ENCODE data around the gene MLX. TPM values are rescaled to one million over a fixed set of nuclear protein-coding genes. Genes with fewer than 3 reads are reported as not detected.
A peak's percentile ranks its signal among the peaks of the same experiment; 100 is the strongest.

The MLX gene
- 47.1 and 52.9 TPM in 2 replicates for total RNA-seq (2014; rRNA removed; shearing (Covaris generic))

DNA sequence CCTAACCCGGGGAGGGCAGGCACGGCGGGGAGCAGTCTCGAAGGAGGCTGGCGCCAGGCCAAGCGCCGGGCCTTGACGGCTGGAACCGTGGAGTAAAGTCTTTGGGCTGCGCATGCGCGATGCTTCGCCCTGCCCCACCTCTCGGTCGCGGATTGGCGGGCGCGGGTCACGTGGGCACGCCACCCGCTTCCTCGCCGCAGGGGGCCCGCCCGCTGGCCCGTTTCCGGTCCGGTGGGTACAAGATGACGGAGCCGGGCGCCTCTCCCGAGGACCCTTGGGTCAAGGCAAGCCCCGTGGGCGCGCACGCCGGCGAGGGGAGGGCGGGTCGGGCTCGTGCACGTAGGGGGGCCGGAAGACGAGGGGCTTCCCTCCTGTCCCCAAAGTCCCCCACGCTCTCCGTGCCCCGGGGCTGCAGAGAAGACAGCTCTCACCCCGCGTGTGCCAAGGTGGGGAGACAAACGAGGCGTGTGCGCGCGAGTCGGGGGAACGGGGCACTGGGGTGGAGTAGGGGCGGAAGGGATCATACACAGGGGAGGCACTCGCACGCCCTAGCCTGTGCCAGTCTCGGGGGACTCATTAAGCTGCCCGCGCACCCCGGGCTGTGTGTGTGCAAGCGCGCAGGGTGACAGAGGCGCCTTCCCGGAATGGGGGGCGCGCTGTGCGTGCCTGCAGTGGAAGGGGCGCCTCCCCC is at the start of gene MLX:
TSS of gene MLX (plus strand) at position 218 of the 691 bp plus-strand sequence. CDS start at position 243, 25 bp downstream.
- peak; percentile 92 for DNase-seq (ENCODE audit: low spot score)

GRCh38 chr17:42517516-42517915 is 49.4 kb upstream of the MLX start:
- peak; percentile 97 for DNase-seq (ENCODE audit: low spot score)

GRCh38 chr17:42518046-42518754 is 48.7 kb upstream of the MLX start:
- DNase-seq (ENCODE audit: low spot score), result peak; percentile 99

GRCh38 chr17:42518755-42519545 is 48.0 kb upstream of the MLX start:
- DNase-seq (ENCODE audit: low spot score), result peak; percentile 99

DNA sequence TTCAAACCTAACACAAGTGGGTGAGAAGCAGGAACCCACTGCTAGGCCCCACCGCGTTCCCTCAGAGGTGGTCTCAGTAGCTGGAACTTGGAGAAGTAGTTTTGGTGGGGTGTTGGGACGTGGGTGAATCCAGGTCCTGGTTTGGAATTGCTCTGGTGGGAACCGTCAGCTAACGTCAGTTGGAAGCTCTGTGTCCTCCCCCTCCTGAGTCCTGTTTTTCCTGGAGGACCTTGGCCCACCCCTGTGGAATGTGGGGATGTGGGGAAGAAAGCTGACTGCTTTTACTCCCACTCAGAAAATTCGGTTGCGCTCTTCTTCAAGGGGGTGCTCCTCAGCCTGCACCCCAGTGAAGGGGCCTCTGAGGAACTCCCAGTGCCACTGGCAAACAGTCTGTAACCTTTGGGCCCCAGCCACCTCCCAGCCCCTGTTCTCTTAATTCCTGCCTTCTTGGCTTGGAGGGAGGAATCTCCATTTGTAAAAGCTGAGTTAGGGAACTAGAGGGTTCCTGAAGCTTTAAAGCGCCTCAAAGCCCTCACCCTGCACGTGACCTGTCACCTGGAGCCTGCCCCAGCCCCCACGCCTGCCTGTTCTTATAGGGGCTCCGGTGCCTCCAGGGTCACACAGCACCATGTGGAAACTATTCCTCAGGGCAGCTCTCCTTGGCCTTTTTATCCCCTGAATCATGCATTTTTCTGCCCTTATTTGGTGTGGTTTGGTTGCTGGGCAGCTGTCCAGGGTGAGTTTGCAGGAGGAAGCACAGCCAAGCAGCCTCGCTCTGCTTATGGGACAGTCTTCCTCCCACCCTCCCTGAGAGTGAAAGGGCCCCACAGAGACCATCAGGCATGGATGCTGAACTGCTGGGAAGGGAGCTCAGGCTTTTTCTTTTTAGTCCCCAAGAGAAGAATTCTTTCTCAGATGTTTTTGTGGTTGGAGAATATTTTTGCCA is 47.1 kb upstream of the MLX start:
- DNase-seq (ENCODE audit: low spot score), result peak; percentile 99

DNA sequence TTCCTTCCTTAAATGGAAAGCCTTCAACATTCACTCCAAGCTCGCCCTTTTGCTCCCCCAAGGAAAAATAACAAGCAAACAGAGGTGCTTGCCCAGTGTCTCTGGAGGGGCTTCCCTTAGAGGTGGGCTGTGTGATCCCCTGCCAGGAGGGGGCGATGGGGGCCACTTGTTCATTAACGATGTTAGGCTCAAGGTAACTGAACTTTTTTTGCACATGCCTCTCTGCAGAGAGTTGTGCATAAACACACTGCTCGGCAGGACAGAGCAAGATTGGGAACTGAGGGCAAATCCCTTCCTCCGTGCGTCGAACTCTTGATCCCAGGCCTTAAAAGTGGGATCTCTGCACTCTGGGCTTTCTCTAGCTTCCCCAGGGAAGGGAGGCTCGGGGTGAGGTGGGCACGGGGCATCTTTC is 46.4 kb upstream of the MLX start:
- DNase-seq (ENCODE audit: low spot score), result no peak

GRCh38 chr17:42521036-42521435 is 45.9 kb upstream of the MLX start:
- peak; percentile 86 for DNase-seq (ENCODE audit: low spot score)

GRCh38 chr17:42521666-42522262 is 45.1 kb upstream of the MLX start:
- DNase-seq (ENCODE audit: low spot score), result no peak

GRCh38 chr17:42522263-42522790 is 44.6 kb upstream of the MLX start:
- DNase-seq (ENCODE audit: low spot score), result no peak

GRCh38 chr17:42522798-42523278 is 44.1 kb upstream of the MLX start:
- DNase-seq (ENCODE audit: low spot score), result no peak

GRCh38 chr17:42525221-42525620 is 41.7 kb upstream of the MLX start:
- DNase-seq (ENCODE audit: low spot score), result no peak

- DNase-seq (ENCODE audit: low spot score), result peak; percentile 88
Observed at GRCh38 chr17:42526031-42526444, 40.9 kb upstream of the MLX start.

DNA sequence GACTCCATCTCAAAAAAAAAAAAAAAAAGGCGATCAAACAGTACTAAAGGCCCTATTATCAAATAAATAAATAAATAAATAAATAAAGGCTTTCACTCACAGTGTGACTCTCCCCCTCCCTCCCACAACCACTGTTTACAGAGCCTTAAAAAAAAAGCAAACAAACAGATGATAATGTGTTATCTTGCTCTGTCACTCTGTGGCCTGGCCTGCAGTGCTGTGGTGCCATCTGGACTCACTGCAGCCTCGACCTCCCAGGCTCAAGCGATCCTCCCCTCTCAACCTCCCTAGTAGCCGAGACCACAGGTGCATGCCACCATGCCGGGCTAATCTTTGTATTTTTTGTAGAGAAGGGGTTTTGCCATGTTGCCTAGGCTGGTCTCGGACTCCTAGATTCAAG is 39.0 kb upstream of the MLX start:
- no peak for DNase-seq (ENCODE audit: low spot score)

GRCh38 chr17:42529061-42529460 is 37.8 kb upstream of the MLX start:
- DNase-seq (ENCODE audit: low spot score), result no peak

DNA sequence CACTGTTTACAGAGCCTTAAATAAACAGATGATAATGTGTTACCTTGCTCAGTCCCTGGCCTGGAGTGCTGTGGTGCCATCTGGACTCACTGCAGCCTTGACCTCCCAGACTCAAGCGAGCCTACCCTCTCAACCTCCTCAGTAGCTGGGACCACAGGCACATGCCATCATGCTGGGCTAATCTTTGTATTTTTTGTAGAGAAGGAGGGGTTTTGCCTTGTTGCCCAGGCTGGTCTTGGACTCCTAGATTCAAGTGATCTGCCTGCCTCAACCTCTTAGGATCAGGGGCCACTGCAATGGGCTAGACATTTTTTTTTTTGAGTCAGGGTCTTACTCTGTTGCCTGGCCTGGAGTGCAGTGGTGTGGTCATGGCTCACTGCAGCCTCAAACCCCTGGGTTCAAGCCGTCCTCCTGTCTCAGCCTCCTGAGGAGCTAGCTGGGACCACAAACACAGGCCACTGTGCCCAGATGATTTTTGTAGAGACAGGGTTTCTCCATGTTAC is 35.9 kb upstream of the MLX start:
- no peak for DNase-seq (ENCODE audit: low spot score)

DNA sequence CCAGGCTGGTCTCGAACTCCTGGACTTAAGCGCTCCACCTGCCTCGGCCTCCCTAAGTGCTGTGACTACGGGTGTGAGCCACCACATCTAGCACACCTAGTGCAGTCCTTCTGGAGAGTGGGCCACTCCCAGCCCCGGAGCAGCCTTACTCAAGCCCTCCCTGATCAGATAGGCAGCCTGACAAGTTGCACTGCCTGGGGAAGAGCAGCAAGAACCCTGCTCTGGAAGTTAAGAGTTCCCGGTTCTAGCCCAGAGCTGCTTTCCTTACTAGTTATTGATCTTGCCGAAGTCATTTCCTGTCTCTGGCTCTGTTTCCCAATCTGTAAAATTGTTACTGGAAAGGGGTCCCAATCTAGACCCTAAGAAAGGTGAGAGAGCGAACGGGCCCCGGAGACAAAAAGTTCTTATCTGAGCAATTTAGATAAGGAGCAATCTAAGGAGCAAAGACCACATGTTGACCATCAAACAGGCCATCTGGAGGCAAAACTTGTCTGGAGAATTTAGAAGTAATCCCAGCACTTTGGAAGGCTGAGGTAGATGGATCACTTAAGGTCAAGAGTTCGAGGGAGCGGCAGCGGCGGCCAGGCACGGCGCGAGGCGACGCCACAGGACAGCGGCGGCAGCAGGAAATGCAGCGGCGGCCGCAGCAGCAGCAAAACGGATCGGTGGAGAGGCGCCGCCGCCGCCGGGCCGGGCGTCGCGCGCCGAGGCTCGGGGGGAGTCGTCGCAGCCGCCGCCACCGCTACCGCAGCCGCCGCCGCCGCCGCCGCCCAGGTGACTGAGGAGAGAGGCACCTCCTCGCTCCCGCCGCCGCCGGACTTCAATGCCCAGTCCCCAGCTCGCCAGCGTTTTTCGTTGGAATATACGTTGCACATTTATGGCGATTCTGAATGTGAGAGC is 35.2 kb upstream of the MLX start:
- DNase-seq (ENCODE audit: low spot score), result no peak

- no peak for DNase-seq (ENCODE audit: low spot score)
Observed at GRCh38 chr17:42535155-42536047, 31.5 kb upstream of the MLX start.

DNA sequence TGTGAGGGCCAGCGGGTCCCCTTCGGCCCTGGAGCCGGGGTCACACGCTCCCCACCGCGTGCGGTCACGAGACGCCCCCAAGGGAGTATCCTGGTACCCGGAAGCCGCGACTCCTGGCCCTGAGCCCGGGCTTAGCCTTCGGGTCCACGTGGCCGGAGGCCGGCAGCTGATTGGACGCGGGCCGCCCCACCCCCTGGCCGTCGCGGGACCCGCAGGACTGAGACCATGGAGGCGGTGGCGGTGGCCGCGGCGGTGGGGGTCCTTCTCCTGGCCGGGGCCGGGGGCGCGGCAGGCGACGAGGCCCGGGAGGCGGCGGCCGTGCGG is 30.9 kb upstream of the MLX start, which contains the start of gene NAGLU:
TSS of gene NAGLU (plus strand) at position 194 of the 324 bp plus-strand sequence. CDS start at position 226, 32 bp downstream.
- DNase-seq (ENCODE audit: low spot score), result peak; percentile 83
